C4-2B (cell line): Measurements from ENCODE around the gene HDAC7.

ENCODE experiments used
- ZFX ChIP-seq: fragments of 450-650 bp; IDR thresholded peaks from 2 replicates; pipeline ENCODE4 v1.6.1; 2017
- TF ChIP-seq, protein P1 (sequence below): fragments of 450-650 bp; conservative IDR thresholded peaks from 2 replicates; pipeline ENCODE4 v1.5.1; 2017; ENCODE audit warnings: mild to moderate bottlenecking

GRCh38 chr12:47807338-47807737 lies 12.4 kb downstream of the HDAC7 start:
- TF ChIP-seq, protein P1, sequence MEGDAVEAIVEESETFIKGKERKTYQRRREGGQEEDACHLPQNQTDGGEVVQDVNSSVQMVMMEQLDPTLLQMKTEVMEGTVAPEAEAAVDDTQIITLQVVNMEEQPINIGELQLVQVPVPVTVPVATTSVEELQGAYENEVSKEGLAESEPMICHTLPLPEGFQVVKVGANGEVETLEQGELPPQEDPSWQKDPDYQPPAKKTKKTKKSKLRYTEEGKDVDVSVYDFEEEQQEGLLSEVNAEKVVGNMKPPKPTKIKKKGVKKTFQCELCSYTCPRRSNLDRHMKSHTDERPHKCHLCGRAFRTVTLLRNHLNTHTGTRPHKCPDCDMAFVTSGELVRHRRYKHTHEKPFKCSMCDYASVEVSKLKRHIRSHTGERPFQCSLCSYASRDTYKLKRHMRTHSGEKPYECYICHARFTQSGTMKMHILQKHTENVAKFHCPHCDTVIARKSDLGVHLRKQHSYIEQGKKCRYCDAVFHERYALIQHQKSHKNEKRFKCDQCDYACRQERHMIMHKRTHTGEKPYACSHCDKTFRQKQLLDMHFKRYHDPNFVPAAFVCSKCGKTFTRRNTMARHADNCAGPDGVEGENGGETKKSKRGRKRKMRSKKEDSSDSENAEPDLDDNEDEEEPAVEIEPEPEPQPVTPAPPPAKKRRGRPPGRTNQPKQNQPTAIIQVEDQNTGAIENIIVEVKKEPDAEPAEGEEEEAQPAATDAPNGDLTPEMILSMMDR, result no peak
- no peak for TF ChIP-seq ZFX
